ENCODE data around the gene AP2B1. TPM values are rescaled to one million over a fixed set of nuclear protein-coding genes. Genes with fewer than 3 reads are reported as not detected.

The AP2B1 gene
- total and polyA plus RNA-seq, 11 donors, result 25.0 to 166 (median 122) TPM

GRCh38 chr17:35743626-35744328 lies 156.7 kb downstream of the AP2B1 start:
- peaks cover 0 to 12% (median 6%) of the 10 kb centered on the region in 12 donors for H3K4me1 ChIP-seq
- peaks cover 0 to 50% (median 18%) of the 10 kb centered on the region in 9 donors for H3K27me3 ChIP-seq
- no peak overlapping the region for H3K27ac ChIP-seq
- intact Hi-C loops (cut with DNase I), result loop anchor here in 5 of 10 donors (5.0 to 10.0 kb wide), 5 partner anchors 79 to 579 kb away; no protein-coding TSS in a partner anchor
- H3K36me3 ChIP-seq, result no peaks in the 10 kb centered on the region
- ATAC-seq (no peak), DNase-seq (peak in 2 of 5 donors; percentile 36 to 41)
- TF ChIP-seq POLR2A (IDR thresholded peaks at IDR 0.05), result no peak
- TF ChIP-seq CTCF (IDR thresholded peaks at IDR 0.05), result no peak
- H3K4me3 ChIP-seq, result no peak overlapping the region
- WGBS, 4 donors, result 31 to 49% (median 46%) methylated on average over 7 of the region's 7 CpGs
- no peaks in the 10 kb centered on the region for H3K9me3 ChIP-seq

GRCh38 chr17:35744830-35745229 lies 157.7 kb downstream of the AP2B1 start:
- no peaks in the 10 kb centered on the region for H3K36me3 ChIP-seq
- no peaks in the 10 kb centered on the region for H3K9me3 ChIP-seq
- no peak for DNase-seq
- peaks cover 0 to 13% (median 6%) of the 10 kb centered on the region in 12 donors for H3K4me1 ChIP-seq
- peaks cover 0 to 60% (median 22%) of the 10 kb centered on the region in 9 donors for H3K27me3 ChIP-seq
- no peak overlapping the region for H3K27ac ChIP-seq
- TF ChIP-seq CTCF (IDR thresholded peaks at IDR 0.05) (no peak), POLR2A (IDR thresholded peaks at IDR 0.05) (no peak)
- intact Hi-C loops (cut with DNase I), result loop anchor here in 8 of 10 donors (5.0 to 10.0 kb wide), 9 partner anchors 80 to 580 kb away; no protein-coding TSS in a partner anchor
- H3K4me3 ChIP-seq, result no peak overlapping the region
- no peak for ATAC-seq
- WGBS, 4 donors, result 75 to 84% (median 78%) methylated on average over 8 of the region's 8 CpGs

GRCh38 chr17:35745246-35745645 lies 158.1 kb downstream of the AP2B1 start:
- TF ChIP-seq CTCF (IDR thresholded peaks at IDR 0.05) (no peak), POLR2A (IDR thresholded peaks at IDR 0.05) (no peak)
- ATAC-seq (no peak), DNase-seq (no peak)
- Histone ChIP-seq H3K27ac (no peak overlapping the region), H3K9me3 (no peaks in the 10 kb centered on the region), H3K27me3 (peaks cover 0 to 65% (median 26%) of the 10 kb centered on the region in 9 donors), H3K4me1 (peaks cover 0 to 17% (median 8%) of the 10 kb centered on the region in 12 donors), H3K36me3 (no peaks in the 10 kb centered on the region), H3K4me3 (no peak overlapping the region)
- intact Hi-C loops (cut with DNase I), result loop anchor here in 8 of 10 donors (5.0 to 10.0 kb wide), 9 partner anchors 80 to 580 kb away; no protein-coding TSS in a partner anchor
- 85 to 89% (median 86%) methylated on average over 4 to 7 of the region's 7 CpGs for WGBS, 4 donors

GRCh38 chr17:35745749-35746320 lies 158.7 kb downstream of the AP2B1 start:
- ATAC-seq, result no peak
- Histone ChIP-seq H3K27ac (no peak overlapping the region), H3K36me3 (no peaks in the 10 kb centered on the region), H3K4me3 (no peak overlapping the region), H3K9me3 (no peaks in the 10 kb centered on the region), H3K4me1 (peaks cover 0 to 18% (median 9%) of the 10 kb centered on the region in 12 donors), H3K27me3 (peaks cover 0 to 61% (median 27%) of the 10 kb centered on the region in 9 donors)
- 84 to 89% (median 87%) methylated on average over 14 to 15 of the region's 15 CpGs for WGBS, 4 donors
- intact Hi-C loops (cut with DNase I), result loop anchor here (2.0 to 10.0 kb wide), 12 partner anchors 81 to 581 kb away; no protein-coding TSS in a partner anchor
- no peak for TF ChIP-seq CTCF (IDR thresholded peaks at IDR 0.05)
- no peak for TF ChIP-seq POLR2A (IDR thresholded peaks at IDR 0.05)
- no peak for DNase-seq

All from heart left ventricle (tissue), 16 donors.